IgD-negative memory B cell (primary cell): Measurements from ENCODE around the gene GPR84. TPM values are rescaled to one million over a fixed set of nuclear protein-coding genes. Genes with fewer than 3 reads are reported as not detected.

Experiments used
- H3K27ac Mint-ChIP-seq, 3 donors: one replicate each; pipeline ENCODE4 v1.8.0; 2020 to 2022; ENCODE audit warnings: mild to moderate bottlenecking in 3 of 3, mixed read lengths in 3 of 3, moderate library complexity in 1 of 3
- H3K27me3 Mint-ChIP-seq: one replicate; pipeline ENCODE4 v1.8.0; 2021; ENCODE audit warnings: mixed read lengths
- H3K36me3 Mint-ChIP-seq: one replicate; pipeline ENCODE4 v1.8.0; 2020; ENCODE audit warnings: mild to moderate bottlenecking, mixed read lengths
- H3K4me1 Mint-ChIP-seq, 3 donors: one replicate each; pipeline ENCODE4 v1.8.0; 2020 to 2022; ENCODE audit warnings: mixed read lengths in 3 of 3, mild to moderate bottlenecking in 1 of 3
- H3K4me3 Mint-ChIP-seq, 4 donors: one replicate each; pipeline ENCODE4 v1.8.0; 2020 to 2022; ENCODE audit warnings: mild to moderate bottlenecking in 4 of 4, mixed read lengths in 4 of 4, moderate library complexity in 3 of 4
- H3K9me3 Mint-ChIP-seq, 3 donors: one replicate each; pipeline ENCODE4 v1.8.0; 2020 to 2021; ENCODE audit warnings: mixed read lengths in 3 of 3, mild to moderate bottlenecking in 1 of 3
- polyA plus RNA-seq: library from polyadenylated mRNA; unstranded; fragments of 300-500 nt; fragmentation: Illumina TruSeq; gene quantifications from one replicate; pipeline ENCODE4 v1.2.3, GENCODE V29; 2021

The GPR84 gene
- polyA plus RNA-seq, 1 donor from 2014 or later: not detected

GRCh38 chr12:54397157-54397556 is 32.9 kb upstream of the GPR84 start:
- Mint-ChIP-seq H3K4me3 (no peak overlapping the region), H3K4me1 (peaks cover 6 to 7% (median 7%) of the 10 kb centered on the region in 3 donors), H3K27ac (no peak overlapping the region), H3K27me3 (peaks cover 3% of the 10 kb centered on the region), H3K36me3 (no peaks in the 10 kb centered on the region), H3K9me3 (no peaks in the 10 kb centered on the region)

GRCh38 chr12:54395545-54395944 is 31.3 kb upstream of the GPR84 start:
- Mint-ChIP-seq H3K4me1 (peaks cover 10 to 11% (median 10%) of the 10 kb centered on the region in 3 donors), H3K36me3 (no peaks in the 10 kb centered on the region), H3K4me3 (no peak overlapping the region), H3K9me3 (no peaks in the 10 kb centered on the region), H3K27me3 (no peaks in the 10 kb centered on the region), H3K27ac (no peak overlapping the region)

- H3K4me1 Mint-ChIP-seq: peaks cover 10 to 11% (median 11%) of the 10 kb centered on the region in 3 donors
- no peak overlapping the region for H3K27ac Mint-ChIP-seq
- no peak overlapping the region for H3K4me3 Mint-ChIP-seq
- H3K9me3 Mint-ChIP-seq: no peaks in the 10 kb centered on the region
- no peaks in the 10 kb centered on the region for H3K36me3 Mint-ChIP-seq
- no peaks in the 10 kb centered on the region for H3K27me3 Mint-ChIP-seq
Observed at GRCh38 chr12:54394986-54395385, 30.7 kb upstream of the GPR84 start.

GRCh38 chr12:54394281-54394719 is 30.0 kb upstream of the GPR84 start:
- Mint-ChIP-seq H3K9me3 (no peaks in the 10 kb centered on the region), H3K36me3 (no peaks in the 10 kb centered on the region), H3K4me3 (peak overlapping the region in 1 of 4 donors; percentile 83), H3K27me3 (no peaks in the 10 kb centered on the region), H3K4me1 (peaks cover 15 to 16% (median 15%) of the 10 kb centered on the region in 3 donors), H3K27ac (peak overlapping the region in 1 of 3 donors; percentile 31)

GRCh38 chr12:54393743-54394142 is 29.5 kb upstream of the GPR84 start:
- H3K36me3 Mint-ChIP-seq: no peaks in the 10 kb centered on the region
- peaks cover 15 to 16% (median 15%) of the 10 kb centered on the region in 3 donors for H3K4me1 Mint-ChIP-seq
- H3K27me3 Mint-ChIP-seq: no peaks in the 10 kb centered on the region
- peak overlapping the region in 1 of 3 donors; percentile 31 for H3K27ac Mint-ChIP-seq
- H3K4me3 Mint-ChIP-seq: peak overlapping the region in 1 of 4 donors; percentile 83
- no peaks in the 10 kb centered on the region for H3K9me3 Mint-ChIP-seq

GRCh38 chr12:54393207-54393609 is 28.9 kb upstream of the GPR84 start:
- H3K4me1 Mint-ChIP-seq: peaks cover 15 to 16% (median 15%) of the 10 kb centered on the region in 3 donors
- no peaks in the 10 kb centered on the region for H3K27me3 Mint-ChIP-seq
- no peak overlapping the region for H3K27ac Mint-ChIP-seq
- H3K9me3 Mint-ChIP-seq: no peaks in the 10 kb centered on the region
- H3K36me3 Mint-ChIP-seq: no peaks in the 10 kb centered on the region
- H3K4me3 Mint-ChIP-seq: no peak overlapping the region

- H3K27ac Mint-ChIP-seq: peak overlapping the region in 1 of 3 donors; percentile 52
- peaks cover 15 to 18% (median 18%) of the 10 kb centered on the region in 3 donors for H3K4me1 Mint-ChIP-seq
- no peaks in the 10 kb centered on the region for H3K9me3 Mint-ChIP-seq
- no peaks in the 10 kb centered on the region for H3K27me3 Mint-ChIP-seq
- H3K4me3 Mint-ChIP-seq: peak overlapping the region in 2 of 4 donors; percentile 23 to 71
- no peaks in the 10 kb centered on the region for H3K36me3 Mint-ChIP-seq
Observed at GRCh38 chr12:54392485-54393206, 28.4 kb upstream of the GPR84 start.

GRCh38 chr12:54390668-54391551 is 26.6 kb upstream of the GPR84 start:
- Mint-ChIP-seq H3K4me1 (peaks cover 20 to 23% (median 20%) of the 10 kb centered on the region in 3 donors), H3K4me3 (peak overlapping the region; percentile 63 to 94 (median 85)), H3K27me3 (no peaks in the 10 kb centered on the region), H3K36me3 (no peaks in the 10 kb centered on the region), H3K9me3 (no peaks in the 10 kb centered on the region), H3K27ac (peak overlapping the region in 1 of 3 donors; percentile 13)

- Mint-ChIP-seq H3K27me3 (no peaks in the 10 kb centered on the region), H3K4me3 (peak overlapping the region in 2 of 4 donors; percentile 31 to 77), H3K4me1 (peaks cover 22 to 26% (median 23%) of the 10 kb centered on the region in 3 donors), H3K36me3 (no peaks in the 10 kb centered on the region), H3K9me3 (no peaks in the 10 kb centered on the region), H3K27ac (peak overlapping the region in 2 of 3 donors; percentile 10 to 39)
Observed at GRCh38 chr12:54390176-54390667, 25.9 kb upstream of the GPR84 start.

GRCh38 chr12:54389607-54390175 is 25.4 kb upstream of the GPR84 start:
- Mint-ChIP-seq H3K27me3 (no peaks in the 10 kb centered on the region), H3K36me3 (no peaks in the 10 kb centered on the region), H3K4me1 (peaks cover 27 to 31% (median 28%) of the 10 kb centered on the region in 3 donors), H3K9me3 (no peaks in the 10 kb centered on the region), H3K27ac (peak overlapping the region in 2 of 3 donors; percentile 10 to 39), H3K4me3 (peak overlapping the region in 3 of 4 donors; percentile 2 to 79 (median 31))

- Mint-ChIP-seq H3K27ac (no peak overlapping the region), H3K9me3 (no peaks in the 10 kb centered on the region), H3K4me3 (peak overlapping the region in 1 of 4 donors; percentile 31), H3K36me3 (no peaks in the 10 kb centered on the region), H3K27me3 (no peaks in the 10 kb centered on the region), H3K4me1 (peaks cover 26 to 35% (median 33%) of the 10 kb centered on the region in 3 donors)
Observed at GRCh38 chr12:54389134-54389508, 24.8 kb upstream of the GPR84 start.

GRCh38 chr12:54388237-54389133 is 24.2 kb upstream of the GPR84 start:
- peaks cover 24 to 35% (median 31%) of the 10 kb centered on the region in 3 donors for H3K4me1 Mint-ChIP-seq
- no peaks in the 10 kb centered on the region for H3K27me3 Mint-ChIP-seq

GRCh38 chr12:54387114-54387467 is 22.8 kb upstream of the GPR84 start:
- Mint-ChIP-seq H3K36me3 (no peaks in the 10 kb centered on the region), H3K4me3 (peak overlapping the region in 1 of 4 donors; percentile 41), H3K9me3 (no peaks in the 10 kb centered on the region), H3K27me3 (no peaks in the 10 kb centered on the region), H3K4me1 (peaks cover 24 to 35% (median 31%) of the 10 kb centered on the region in 3 donors), H3K27ac (no peak overlapping the region)

More at GRCh38 chr12:54388237-54389133, 24.2 kb upstream of the GPR84 start:
- H3K9me3 Mint-ChIP-seq: no peaks in the 10 kb centered on the region
- peak overlapping the region in 2 of 4 donors; percentile 31 to 44 for H3K4me3 Mint-ChIP-seq
- H3K36me3 Mint-ChIP-seq: no peaks in the 10 kb centered on the region
- H3K27ac Mint-ChIP-seq: peak overlapping the region in 2 of 3 donors; percentile 17 to 29
